HG03108 (cell line): ENCODE measurements around the gene KANSL1.

ENCODE experiments used
- ATAC-seq: cut with Tn5 transposase; IDR thresholded peaks from one replicate; pipeline ENCODE4 v1.9.1; 2021; ENCODE audit warnings: moderate library complexity; ENCODE audit not compliant: unreplicated experiment

KANSL1 gene

GRCh38 chr17:46141645-46142044 lies 51.6 kb downstream of the KANSL1 start:
- ATAC-seq, result no peak

- ATAC-seq, result no peak
Observed at GRCh38 chr17:46140645-46141197, 52.5 kb downstream of the KANSL1 start.

- ATAC-seq, result no peak
Observed at GRCh38 chr17:46139432-46140210, 53.6 kb downstream of the KANSL1 start.

- ATAC-seq, result no peak
Observed at GRCh38 chr17:46138473-46138872, 54.8 kb downstream of the KANSL1 start.

- ATAC-seq, result no peak
Observed at GRCh38 chr17:46136820-46137219, 56.4 kb downstream of the KANSL1 start.

- ATAC-seq, result no peak
Observed at GRCh38 chr17:46135879-46136563, 57.2 kb downstream of the KANSL1 start.

GRCh38 chr17:46135126-46135812 lies 58.0 kb downstream of the KANSL1 start:
- no peak for ATAC-seq

GRCh38 chr17:46129302-46129701 lies 63.9 kb downstream of the KANSL1 start:
- ATAC-seq, result no peak

- no peak for ATAC-seq
Observed at GRCh38 chr17:46128453-46128852, 64.8 kb downstream of the KANSL1 start.

GRCh38 chr17:46127524-46127923 lies 65.7 kb downstream of the KANSL1 start:
- no peak for ATAC-seq

- ATAC-seq, result no peak
Observed at GRCh38 chr17:46126840-46127239, 66.4 kb downstream of the KANSL1 start.

GRCh38 chr17:46125831-46126230 lies 67.4 kb downstream of the KANSL1 start:
- ATAC-seq, result no peak

- no peak for ATAC-seq
Observed at GRCh38 chr17:46124695-46125592, 68.3 kb downstream of the KANSL1 start.

- ATAC-seq, result no peak
Observed at GRCh38 chr17:46123607-46124006, 69.6 kb downstream of the KANSL1 start.

GRCh38 chr17:46122486-46122871 lies 70.8 kb downstream of the KANSL1 start:
- ATAC-seq, result no peak

GRCh38 chr17:46121841-46122485 lies 71.3 kb downstream of the KANSL1 start:
- no peak for ATAC-seq

- ATAC-seq, result no peak
Observed at GRCh38 chr17:46121165-46121764, 72.0 kb downstream of the KANSL1 start.

GRCh38 chr17:46120537-46120936 lies 72.7 kb downstream of the KANSL1 start:
- no peak for ATAC-seq

GRCh38 chr17:46120078-46120477 lies 73.2 kb downstream of the KANSL1 start:
- no peak for ATAC-seq

GRCh38 chr17:46118964-46119363 lies 74.3 kb downstream of the KANSL1 start:
- no peak for ATAC-seq
